Right cardiac atrium (tissue), 5 donors: ENCODE data around the gene NWD2. TPM values are rescaled to one million over a fixed set of nuclear protein-coding genes. Genes with fewer than 3 reads are reported as not detected.

ENCODE experiments used
- ATAC-seq, 2 donors: fragments of 200-7000 bp; cut with Tn5 transposase; one replicate each; pipeline versions ENCODE4 v1.8.0 to v1.9.1; 2020; ENCODE audit warnings: moderate library complexity in 2 of 2, mild to moderate bottlenecking in 1 of 2
- DNase-seq, 3 donors: peaks; one replicate each; pipeline ENCODE4 v3.0.0-alpha.2; 2020
- H3K27ac ChIP-seq: one replicate; pipeline ENCODE4 v1.5.1; 2013; ENCODE audit warnings: mild to moderate bottlenecking, low read length, control low read depth, moderate library complexity
- H3K27me3 ChIP-seq: one replicate; pipeline ENCODE4 v1.6.1; 2013; ENCODE audit not compliant: control insufficient read depth, insufficient read depth
- H3K4me1 ChIP-seq: one replicate; pipeline ENCODE4 v1.6.1; 2013; ENCODE audit warnings: low read length; ENCODE audit not compliant: control insufficient read depth, insufficient read depth
- H3K4me3 ChIP-seq: one replicate; pipeline ENCODE4 v1.5.1; 2013; ENCODE audit warnings: low read length, control low read depth
- H3K9me3 ChIP-seq: one replicate; pipeline ENCODE4 v1.6.1; 2013; ENCODE audit warnings: low read length; ENCODE audit not compliant: control insufficient read depth
- WGBS: extraction: QIAGEN DNeasy Blood & Tissue Kit; methylation state at CpG from one replicate; pipeline ENCODE4 v1.1.7; 2013; 5-methylcytosine and 5-hydroxymethylcytosine counted together
- intact Hi-C, 4 donors: fragments of 100-400 bp; cut with DNase I; formaldehyde crosslinking; loops; one replicate each; pipeline versions ENCODE4 v1.11.0 to v1.14.0; 2022 to 2023
- polyA plus RNA-seq: library from polyadenylated mRNA; stranded (reverse); fragments of 200-250 nt; gene quantifications from one replicate; pipeline ENCODE4 v1.2.3, GENCODE V29; 2013
- total RNA-seq, 4 donors: library from RNA; stranded (reverse); fragmentation: NEBNext Ultra II Directional; extraction: Animal tissue kit (Norgen Biotek cat#: 25700); gene quantifications; one replicate each; pipeline ENCODE4 v1.2.1, GENCODE V29; 2021
- donor health status: healthy with polysubstance abuse.
- donor health status: DM: no; HTN: yes; CAD: no.
- donor health status: DM: no; HTN: no; CAD: no.
- donor health status: DM: no; HTN: yes; CAD: no; lungs with severe emphysema.
- donor health status: DM: yes; HTN: yes; CAD: no.

The NWD2 gene
- total and polyA plus RNA-seq, 5 donors: 0.07 to 0.39 TPM; not detected in 3

- ATAC-seq (no peak), DNase-seq (no peak)
- Histone ChIP-seq H3K27ac (no peak overlapping the region), H3K27me3 (no peaks in the 10 kb centered on the region), H3K4me3 (no peak overlapping the region), H3K9me3 (no peaks in the 10 kb centered on the region), H3K4me1 (no peaks in the 10 kb centered on the region)
- intact Hi-C loops: no loop called here
- WGBS: 72% methylated on average over 9 of the region's 9 CpGs
These were observed 196.9 kb downstream of the NWD2 start for GRCh38 chr4:37441231-37442061.

GRCh38 chr4:37442062-37442323 lies 197.4 kb downstream of the NWD2 start:
- no peak for DNase-seq
- 26% methylated on average over 1 of the region's 1 CpG for WGBS

GRCh38 chr4:37443137-37443536 lies 198.6 kb downstream of the NWD2 start:
- ATAC-seq: no peak

More at GRCh38 chr4:37442062-37442323, 197.4 kb downstream of the NWD2 start:
- intact Hi-C loops: no loop called here
- Histone ChIP-seq H3K27me3 (no peaks in the 10 kb centered on the region), H3K4me3 (no peak overlapping the region), H3K9me3 (no peaks in the 10 kb centered on the region), H3K27ac (no peak overlapping the region), H3K4me1 (no peaks in the 10 kb centered on the region)
- ATAC-seq: no peak

GRCh38 chr4:37445023-37445422 lies 200.5 kb downstream of the NWD2 start:
- Histone ChIP-seq H3K27me3 (no peaks in the 10 kb centered on the region), H3K9me3 (no peaks in the 10 kb centered on the region)
- intact Hi-C loops: no loop called here

More at GRCh38 chr4:37443137-37443536, 198.6 kb downstream of the NWD2 start:
- Histone ChIP-seq H3K27ac (no peak overlapping the region), H3K27me3 (no peaks in the 10 kb centered on the region), H3K4me1 (no peaks in the 10 kb centered on the region), H3K4me3 (no peak overlapping the region), H3K9me3 (no peaks in the 10 kb centered on the region)
- 81% methylated on average over 4 of the region's 4 CpGs for WGBS
- DNase-seq: no peak
- intact Hi-C loops: no loop called here

GRCh38 chr4:37446016-37446415 lies 201.5 kb downstream of the NWD2 start:
- Histone ChIP-seq H3K4me3 (no peak overlapping the region), H3K4me1 (no peaks in the 10 kb centered on the region), H3K27me3 (no peaks in the 10 kb centered on the region), H3K9me3 (no peaks in the 10 kb centered on the region), H3K27ac (no peak overlapping the region)
- intact Hi-C loops: no loop called here
- DNase-seq: no peak
- 50% methylated on average over 8 of the region's 8 CpGs for WGBS
- ATAC-seq: no peak

More at GRCh38 chr4:37445023-37445422, 200.5 kb downstream of the NWD2 start:
- DNase-seq (peak in 1 of 3 donors; percentile 20), ATAC-seq (no peak)
- 96% methylated on average over 9 of the region's 9 CpGs for WGBS
- Histone ChIP-seq H3K27ac (no peak overlapping the region), H3K4me1 (no peaks in the 10 kb centered on the region), H3K4me3 (no peak overlapping the region)

GRCh38 chr4:37447886-37448285 lies 203.3 kb downstream of the NWD2 start:
- Histone ChIP-seq H3K9me3 (no peaks in the 10 kb centered on the region), H3K27me3 (no peaks in the 10 kb centered on the region), H3K27ac (no peak overlapping the region), H3K4me3 (no peak overlapping the region), H3K4me1 (no peaks in the 10 kb centered on the region)
- DNase-seq: no peak
- 67% methylated on average over 3 of the region's 3 CpGs for WGBS
- intact Hi-C loops: no loop called here
- ATAC-seq: no peak

GRCh38 chr4:37450309-37450708 lies 205.8 kb downstream of the NWD2 start:
- intact Hi-C loops: loop anchor here in 2 of 4 donors (5.0 to 10.0 kb wide), 3 partner anchors 114 to 344 kb away; no protein-coding TSS in a partner anchor
- Histone ChIP-seq H3K9me3 (no peaks in the 10 kb centered on the region), H3K27me3 (peaks cover 2% of the 10 kb centered on the region), H3K4me1 (no peaks in the 10 kb centered on the region), H3K4me3 (no peak overlapping the region), H3K27ac (no peak overlapping the region)
- DNase-seq (no peak), ATAC-seq (no peak)
- WGBS: 87% methylated on average over 2 of the region's 2 CpGs

- no peaks in the 10 kb centered on the region for H3K9me3 ChIP-seq
- H3K4me1 ChIP-seq: no peaks in the 10 kb centered on the region
- H3K27ac ChIP-seq: no peak overlapping the region
- no peak overlapping the region for H3K4me3 ChIP-seq
- intact Hi-C loops: loop anchor here in 2 of 4 donors (5.0 to 10.0 kb wide), 3 partner anchors 114 to 344 kb away; no protein-coding TSS in a partner anchor
- WGBS: 80% methylated on average over 1 of the region's 1 CpG
- peaks cover 3% of the 10 kb centered on the region for H3K27me3 ChIP-seq
- ATAC-seq (no peak), DNase-seq (no peak)
These were observed 206.4 kb downstream of the NWD2 start for GRCh38 chr4:37450911-37451310.

- no peaks in the 10 kb centered on the region for H3K4me1 ChIP-seq
- WGBS: 68% methylated on average over 2 of the region's 2 CpGs
- no peak overlapping the region for H3K4me3 ChIP-seq
- H3K9me3 ChIP-seq: no peaks in the 10 kb centered on the region
- ATAC-seq: no peak
- intact Hi-C loops: loop anchor here in 2 of 4 donors (5.0 to 10.0 kb wide), 3 partner anchors 113 to 343 kb away; no protein-coding TSS in a partner anchor
- no peak for DNase-seq
- no peak overlapping the region for H3K27ac ChIP-seq
- H3K27me3 ChIP-seq: peaks cover 3% of the 10 kb centered on the region
These were observed 207.1 kb downstream of the NWD2 start for GRCh38 chr4:37451656-37452055.

- H3K27me3 ChIP-seq: peaks cover 3% of the 10 kb centered on the region
- intact Hi-C loops: loop anchor here in 2 of 4 donors (5.0 to 10.0 kb wide), 3 partner anchors 112 to 342 kb away; no protein-coding TSS in a partner anchor
- WGBS: 3% methylated on average over 3 of the region's 3 CpGs
These were observed 208.4 kb downstream of the NWD2 start for GRCh38 chr4:37452952-37453280.

GRCh38 chr4:37453281-37453998 lies 208.9 kb downstream of the NWD2 start:
- ATAC-seq (peak; percentile 96 to 98), DNase-seq (peak; percentile 43 to 75 (median 74))
- no peaks in the 10 kb centered on the region for H3K4me1 ChIP-seq
- no peaks in the 10 kb centered on the region for H3K9me3 ChIP-seq
- peaks cover 3% of the 10 kb centered on the region for H3K27me3 ChIP-seq
- WGBS: 1% methylated on average over 56 of the region's 56 CpGs
- no peak overlapping the region for H3K27ac ChIP-seq
- H3K4me3 ChIP-seq: peak overlapping the region; percentile 51
- intact Hi-C loops: loop anchor here in 2 of 4 donors (5.0 to 10.0 kb wide), 3 partner anchors 111 to 341 kb away; no protein-coding TSS in a partner anchor

More at GRCh38 chr4:37452952-37453280, 208.4 kb downstream of the NWD2 start:
- ATAC-seq: peak; percentile 62 to 77
- Histone ChIP-seq H3K9me3 (no peaks in the 10 kb centered on the region), H3K27ac (no peak overlapping the region), H3K4me3 (peak overlapping the region; percentile 51), H3K4me1 (no peaks in the 10 kb centered on the region)
- DNase-seq: no peak
